Osteoblast (primary cell): ENCODE results near the gene MPPED2. TPM values are rescaled to one million over a fixed set of nuclear protein-coding genes. Genes with fewer than 3 reads are reported as not detected.

Experiments
- DNase-seq: peaks from one replicate; pipeline ENCODE4 v3.0.0; 2011; ENCODE audit warnings: low spot score, mixed read lengths; ENCODE audit not compliant: insufficient read length; ENCODE audit errors: missing footprints
- H2AFZ ChIP-seq: 2 replicates; pipeline ENCODE4 v1.6.0; 2011; ENCODE audit warnings: mild to moderate bottlenecking, low read length
- H3K27ac ChIP-seq: 2 replicates; pipeline ENCODE4 v1.5.1; 2011; ENCODE audit warnings: mild to moderate bottlenecking, low read depth, low read length, moderate library complexity
- H3K27me3 ChIP-seq: 2 replicates; pipeline ENCODE4 v1.6.0; 2012; ENCODE audit warnings: mild to moderate bottlenecking, control low read depth, inconsistent platforms, low read length, moderate library complexity; ENCODE audit not compliant: insufficient read depth
- H3K36me3 ChIP-seq: 2 replicates; pipeline ENCODE4 v1.5.1; 2011; ENCODE audit warnings: mild to moderate bottlenecking, low read length, control low read depth, moderate library complexity; ENCODE audit not compliant: insufficient read depth
- H3K4me1 ChIP-seq: 2 replicates; pipeline ENCODE4 v1.5.1; 2011; ENCODE audit warnings: mild to moderate bottlenecking, low read length, control low read depth, moderate library complexity; ENCODE audit not compliant: insufficient read depth
- H3K4me2 ChIP-seq: 2 replicates; pipeline ENCODE4 v1.6.0; 2011; ENCODE audit warnings: mild to moderate bottlenecking, low read length; ENCODE audit not compliant: insufficient read depth
- H3K4me3 ChIP-seq: fragments of 200-600 bp; sonication (generic); 3 replicates; pipeline ENCODE4 v1.5.1; 2012; ENCODE audit warnings: mild to moderate bottlenecking, low read length, inconsistent platforms; ENCODE audit not compliant: insufficient read depth
- H3K79me2 ChIP-seq: 2 replicates; pipeline ENCODE4 v1.6.0; 2012; ENCODE audit warnings: mild to moderate bottlenecking, low read length, control low read depth, inconsistent platforms; ENCODE audit not compliant: insufficient read depth
- H3K9me3 ChIP-seq: 2 replicates; pipeline ENCODE4 v1.5.1; 2011; ENCODE audit warnings: low read depth, low read length, control low read depth
- H4K20me1 ChIP-seq: 2 replicates; pipeline ENCODE4 v1.6.0; 2012; ENCODE audit warnings: mild to moderate bottlenecking, low read length, control low read depth; ENCODE audit not compliant: insufficient read depth
- total RNA-seq: library from RNA; depleted of rRNA; stranded (reverse); fragments of >200 nt; gene quantifications from 2 replicates; pipeline ENCODE4 v1.2.3, GENCODE V29; 2012
- TF ChIP-seq, protein P1 (sequence below): IDR thresholded peaks from 2 replicates; pipeline ENCODE4 v1.5.1; 2011; ENCODE audit warnings: mild to moderate bottlenecking, low read depth, low read length, moderate library complexity; ENCODE audit errors: extremely low read depth

The MPPED2 gene
- total RNA-seq, 1 donor = 2.2 TPM

DNA sequence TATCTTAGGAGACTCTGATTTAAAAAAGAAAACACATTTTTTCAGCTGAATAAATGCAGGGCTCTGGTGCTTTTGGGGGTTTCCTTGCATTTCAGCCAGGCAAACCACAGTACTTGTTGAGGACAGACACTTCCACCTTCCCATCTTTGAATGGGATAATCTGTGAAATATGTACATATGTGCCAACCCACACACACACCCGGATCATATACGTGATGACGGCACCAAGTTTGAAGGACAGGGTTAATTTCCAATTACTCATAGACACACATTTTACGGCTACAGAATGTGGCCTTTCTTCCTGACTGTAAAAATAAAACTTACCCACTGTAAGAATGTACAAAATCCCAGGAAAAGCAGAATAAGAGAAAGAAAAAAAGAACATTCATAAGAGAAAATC, 104.4 kb downstream of the MPPED2 start:
- Histone ChIP-seq H4K20me1 (no peaks in the 10 kb centered on the region), H3K27me3 (no peaks in the 10 kb centered on the region), H3K9me3 (no peaks in the 10 kb centered on the region), H3K36me3 (no peaks in the 10 kb centered on the region), H3K4me3 (no peak overlapping the region), H3K79me2 (no peaks in the 10 kb centered on the region), H2AFZ (no peak overlapping the region), H3K27ac (no peak overlapping the region), H3K4me2 (no peak overlapping the region), H3K4me1 (no peaks in the 10 kb centered on the region)
- peak; percentile 26 for DNase-seq
- TF ChIP-seq, protein P1, sequence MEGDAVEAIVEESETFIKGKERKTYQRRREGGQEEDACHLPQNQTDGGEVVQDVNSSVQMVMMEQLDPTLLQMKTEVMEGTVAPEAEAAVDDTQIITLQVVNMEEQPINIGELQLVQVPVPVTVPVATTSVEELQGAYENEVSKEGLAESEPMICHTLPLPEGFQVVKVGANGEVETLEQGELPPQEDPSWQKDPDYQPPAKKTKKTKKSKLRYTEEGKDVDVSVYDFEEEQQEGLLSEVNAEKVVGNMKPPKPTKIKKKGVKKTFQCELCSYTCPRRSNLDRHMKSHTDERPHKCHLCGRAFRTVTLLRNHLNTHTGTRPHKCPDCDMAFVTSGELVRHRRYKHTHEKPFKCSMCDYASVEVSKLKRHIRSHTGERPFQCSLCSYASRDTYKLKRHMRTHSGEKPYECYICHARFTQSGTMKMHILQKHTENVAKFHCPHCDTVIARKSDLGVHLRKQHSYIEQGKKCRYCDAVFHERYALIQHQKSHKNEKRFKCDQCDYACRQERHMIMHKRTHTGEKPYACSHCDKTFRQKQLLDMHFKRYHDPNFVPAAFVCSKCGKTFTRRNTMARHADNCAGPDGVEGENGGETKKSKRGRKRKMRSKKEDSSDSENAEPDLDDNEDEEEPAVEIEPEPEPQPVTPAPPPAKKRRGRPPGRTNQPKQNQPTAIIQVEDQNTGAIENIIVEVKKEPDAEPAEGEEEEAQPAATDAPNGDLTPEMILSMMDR = no peak

DNA sequence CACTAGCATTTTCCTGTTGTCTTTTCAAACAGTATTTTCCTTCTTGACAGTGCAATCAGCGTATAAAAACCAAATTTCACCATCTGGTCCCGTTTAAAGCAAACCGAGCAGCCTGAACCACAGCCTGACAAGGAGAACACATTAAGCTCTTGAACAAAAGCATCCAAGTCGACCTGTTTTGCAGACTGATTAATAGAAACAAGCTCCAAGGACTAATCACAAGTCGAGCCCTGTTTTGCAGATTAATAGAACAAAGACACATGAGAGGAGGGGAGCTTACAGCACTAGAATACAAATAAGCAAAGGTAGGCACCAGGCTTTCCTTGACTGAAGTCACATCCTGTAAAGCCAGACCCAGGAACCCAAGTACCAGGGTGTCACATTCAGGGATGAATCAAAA, 104.8 kb downstream of the MPPED2 start:
- no peak overlapping the region for H3K4me2 ChIP-seq

DNA sequence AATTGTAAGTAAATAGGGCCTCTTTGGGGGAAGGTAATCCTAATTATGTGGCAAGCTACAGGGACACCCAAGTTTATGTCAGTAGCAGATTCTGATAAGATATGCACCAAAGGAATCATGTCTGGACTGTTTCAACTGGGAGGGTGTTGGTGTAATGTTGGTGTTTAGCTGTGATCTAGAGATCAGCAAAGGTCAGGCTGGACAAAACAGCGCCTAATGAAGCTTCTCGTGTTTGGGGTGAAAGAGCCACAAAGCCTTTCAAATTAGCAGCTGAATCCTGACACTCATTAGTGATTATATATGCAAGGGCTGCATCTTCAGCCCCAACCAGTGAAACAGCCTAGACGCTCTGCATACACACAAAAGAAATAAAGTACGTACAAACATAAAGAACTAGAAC, 106.3 kb downstream of the MPPED2 start:
- TF ChIP-seq, protein P1 = no peak
- Histone ChIP-seq H3K9me3 (no peaks in the 10 kb centered on the region), H3K36me3 (no peaks in the 10 kb centered on the region), H4K20me1 (no peaks in the 10 kb centered on the region), H3K79me2 (no peaks in the 10 kb centered on the region), H3K4me2 (no peak overlapping the region), H2AFZ (no peak overlapping the region), H3K27ac (no peak overlapping the region), H3K27me3 (no peaks in the 10 kb centered on the region), H3K4me1 (no peaks in the 10 kb centered on the region), H3K4me3 (no peak overlapping the region)
- DNase-seq = no peak

More for the DNA sequence above, 104.8 kb downstream of the MPPED2 start:
- Histone ChIP-seq H2AFZ (no peak overlapping the region), H3K79me2 (no peaks in the 10 kb centered on the region), H3K4me3 (no peak overlapping the region), H3K36me3 (no peaks in the 10 kb centered on the region), H3K27ac (no peak overlapping the region), H3K4me1 (no peaks in the 10 kb centered on the region), H3K27me3 (no peaks in the 10 kb centered on the region), H3K9me3 (no peaks in the 10 kb centered on the region), H4K20me1 (no peaks in the 10 kb centered on the region)
- TF ChIP-seq, protein P1 = no peak
- DNase-seq = no peak

DNA sequence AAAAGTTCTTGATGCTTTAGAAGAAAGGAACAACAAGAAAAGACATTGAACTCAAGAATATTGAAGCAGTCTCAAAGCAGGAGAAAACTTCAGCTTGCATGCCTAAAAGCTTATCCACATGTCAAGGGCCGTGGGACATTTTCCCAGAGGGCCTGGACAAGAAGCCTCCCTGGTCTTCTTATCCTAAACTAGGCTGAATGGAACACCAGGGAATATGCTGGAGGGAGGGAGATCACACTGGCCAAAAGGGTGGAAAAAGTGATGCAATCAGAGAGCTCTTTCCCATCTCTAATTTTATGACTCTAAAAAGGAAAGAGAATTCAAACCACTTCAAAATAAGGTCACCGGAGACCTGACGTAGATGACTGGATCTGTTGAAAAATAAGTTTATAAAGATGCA, 107.2 kb downstream of the MPPED2 start:
- Histone ChIP-seq H3K27ac (no peak overlapping the region), H3K79me2 (no peaks in the 10 kb centered on the region), H3K4me2 (no peak overlapping the region), H3K36me3 (no peaks in the 10 kb centered on the region), H3K4me1 (no peaks in the 10 kb centered on the region), H3K9me3 (no peaks in the 10 kb centered on the region), H3K4me3 (no peak overlapping the region), H2AFZ (no peak overlapping the region), H3K27me3 (no peaks in the 10 kb centered on the region), H4K20me1 (no peaks in the 10 kb centered on the region)
- DNase-seq = no peak
- TF ChIP-seq, protein P1 = no peak
